Endothelial cell of umbilical vein (primary cell): ENCODE results near the gene TFAP2E. TPM values are rescaled to one million over a fixed set of nuclear protein-coding genes. Genes with fewer than 3 reads are reported as not detected.

Experiments
- BruUV-seq: library from RNA; stranded (reverse); fragments of 400-500 nt; replicated peaks from 2 replicates; lab custom pipeline; 2021; lab: Mats Ljungman, UMichigan
- CTCF ChIA-PET: fragments of 300-600, 350-600 bp; sonication (Branson Sonifier 250); formaldehyde crosslinking; loops from one replicate; lab custom pipeline; 2021; ENCODE audit warnings: antibody characterized with exemption, inconsistent platforms; lab: Charles Lee
- POLR2A ChIA-PET: fragments of 300-600, 350-600 bp; sonication (Branson Sonifier 250); formaldehyde crosslinking; loops from one replicate; lab custom pipeline; 2021; ENCODE audit warnings: antibody characterized with exemption, inconsistent platforms; lab: Charles Lee
- DNase-seq: peaks from one replicate; pipeline ENCODE4 v3.0.0-alpha.2; 2011; ENCODE audit warnings: low read depth, low spot score
- FAIRE-seq: peaks from 2 replicates; lab custom pipeline; 2011; peaks lifted over from hg19 to GRCh38; lab: Jason Lieb, UNC
- H2AFZ ChIP-seq: 2 replicates; pipeline ENCODE4 v1.6.0; 2012; ENCODE audit warnings: low read depth, low read length, control low read depth, inconsistent platforms
- H3K27ac ChIP-seq: 2 replicates; pipeline ENCODE4 v1.5.1; 2011; ENCODE audit warnings: low read depth, mild to moderate bottlenecking, control low read depth, low read length, moderate library complexity; ENCODE audit not compliant: insufficient read depth
- H3K27me3 ChIP-seq, 2 experiments: 2 replicates each; pipeline versions ENCODE4 v1.6.0 to v1.6.1; 2011; ENCODE audit warnings: low read length in 2 of 2, mixed read lengths in 1 of 2; ENCODE audit not compliant: control insufficient read depth in 2 of 2, insufficient read depth in 2 of 2
- H3K36me3 ChIP-seq, 2 experiments: 2 replicates in 1 of 2; 3 replicates in 1 of 2; pipeline ENCODE4 v1.5.1; 2011; ENCODE audit warnings: low read length in 2 of 2, mild to moderate bottlenecking in 1 of 2, moderate library complexity in 1 of 2; ENCODE audit not compliant: control insufficient read depth in 2 of 2, insufficient read depth in 2 of 2; ENCODE audit errors: extremely low read depth in 1 of 2
- H3K4me1 ChIP-seq: 3 replicates; pipeline ENCODE4 v1.5.1; 2011; ENCODE audit warnings: mild to moderate bottlenecking, low read length; ENCODE audit not compliant: control insufficient read depth, insufficient read depth; ENCODE audit errors: extremely low read depth
- H3K4me2 ChIP-seq: 2 replicates; pipeline ENCODE4 v1.6.1; 2011; ENCODE audit warnings: low read length, control low read depth, mixed read lengths; ENCODE audit not compliant: insufficient read depth
- H3K4me3 ChIP-seq, 3 experiments: fragments of 200-600 bp in 1 of 3; sonication (generic), shearing (Covaris generic) in 1 of 3; replicated peaks in 1 of 3; 2 replicates each; pipeline ENCODE4 v1.5.1; 2011 to 2016; ENCODE audit warnings: control low read depth in 3 of 3, low read length in 3 of 3, mild to moderate bottlenecking in 2 of 3, inconsistent platforms in 1 of 3, low read depth in 1 of 3, moderate library complexity in 1 of 3; ENCODE audit not compliant: insufficient read depth in 1 of 3
- H3K79me2 ChIP-seq: 2 replicates; pipeline ENCODE4 v1.6.0; 2012; ENCODE audit warnings: low read length, inconsistent platforms; ENCODE audit not compliant: control insufficient read depth, insufficient read depth
- H3K9ac ChIP-seq: replicated peaks from 2 replicates; pipeline ENCODE3; 2011; ENCODE audit warnings: low read length, control low read depth; ENCODE audit not compliant: insufficient read depth; ENCODE audit errors: extremely low read depth
- H3K9me1 ChIP-seq: replicated peaks from 3 replicates; pipeline ENCODE4 v1.6.0; 2011; ENCODE audit warnings: mild to moderate bottlenecking, low read length; ENCODE audit not compliant: control insufficient read depth, insufficient read depth; ENCODE audit errors: extremely low read depth
- H3K9me3 ChIP-seq: replicated peaks from 2 replicates; pipeline ENCODE4 v1.5.1; 2012; ENCODE audit warnings: low read length, inconsistent platforms; ENCODE audit not compliant: control insufficient read depth, insufficient read depth
- H4K20me1 ChIP-seq: replicated peaks from 2 replicates; pipeline ENCODE3; 2011; ENCODE audit warnings: mild to moderate bottlenecking, low read length; ENCODE audit not compliant: control insufficient read depth, insufficient read depth; ENCODE audit errors: extremely low read depth
- EZH2 ChIP-seq: IDR thresholded peaks from 2 replicates; pipeline ENCODE4 v1.6.1; 2012; ENCODE audit warnings: borderline replicate concordance, low read depth, mild to moderate bottlenecking, moderate library complexity, low read length, inconsistent platforms; ENCODE audit not compliant: severe bottlenecking
- FOS ChIP-seq: IDR thresholded peaks from 2 replicates; pipeline ENCODE4 v1.6.1; 2011; ENCODE audit warnings: mild to moderate bottlenecking, low read length, moderate library complexity, borderline replicate concordance; ENCODE audit not compliant: insufficient read depth
- GATA2 ChIP-seq: IDR thresholded peaks from 2 replicates; pipeline ENCODE4 v1.7.0; 2011; ENCODE audit warnings: low read depth, mild to moderate bottlenecking, moderate library complexity, mixed read lengths, low read length; ENCODE audit not compliant: insufficient read length, insufficient read depth
- JUN ChIP-seq: IDR thresholded peaks from 2 replicates; pipeline ENCODE4 v1.6.1; 2011; ENCODE audit warnings: borderline replicate concordance, low read depth; ENCODE audit not compliant: insufficient read length, insufficient read depth
- MYC ChIP-seq: IDR thresholded peaks from one replicate; pipeline ENCODE4 v1.6.1; 2011; ENCODE audit warnings: mild to moderate bottlenecking, low read depth, low read length
- POLR2A ChIP-seq: IDR thresholded peaks from 2 replicates; pipeline ENCODE4 v1.6.1; 2012; ENCODE audit warnings: low read depth, mild to moderate bottlenecking, control low read depth, low read length
- POLR2AphosphoS5 ChIP-seq: IDR thresholded peaks from 2 replicates; pipeline ENCODE4 v1.6.1; 2012; ENCODE audit warnings: low read depth, mild to moderate bottlenecking, control low read depth, low read length, moderate library complexity; ENCODE audit not compliant: insufficient read depth
- dilution Hi-C: fragments of 300-500 bp; cut with MboI; formaldehyde crosslinking; loops from one replicate; pipeline ENCODE4 v1.15.0; 2019; ENCODE audit warnings: low sequenced_read_pairs; ENCODE audit not compliant: extremely low pct_ligation_motif_present
- intact Hi-C: fragments of 100-400 bp; cut with micrococcal nuclease; formaldehyde crosslinking; loops from one replicate; pipeline ENCODE4 v1.10.0; 2022
- polyA plus RNA-seq, 4 experiments: library from polyadenylated mRNA; depleted of rRNA in 3 of 4; stranded (reverse) in 3 of 4; unstranded in 1 of 4; fragments of >200 nt; gene quantifications; 2 replicates each; pipeline versions ENCODE4 v1.2.1 to v1.2.3, GENCODE V29; 2011 to 2012; ENCODE audit warnings: missing spikeins in 1 of 4
- total RNA-seq: library from RNA; stranded (reverse); gene quantifications from 2 replicates; pipeline ENCODE4 v1.2.3, GENCODE V29; 2021
- TF ChIP-seq, protein P1 (sequence below), 2 donors: IDR thresholded peaks; 1 replicate in 1 of 2; 2 replicates in 1 of 2; pipeline ENCODE4 v1.5.1; 2011; ENCODE audit warnings: low read length in 2 of 2, mild to moderate bottlenecking in 2 of 2, moderate library complexity in 2 of 2, control low read depth in 1 of 2, inconsistent platforms in 1 of 2, low read depth in 1 of 2; ENCODE audit not compliant: insufficient read depth in 1 of 2; ENCODE audit errors: extremely low read depth in 1 of 2
- TF ChIP-seq, protein P2 (sequence below): IDR thresholded peaks from 2 replicates; pipeline ENCODE4 v1.6.1; 2011; ENCODE audit not compliant: insufficient read depth, insufficient read length

The TFAP2E gene
- total and polyA plus RNA-seq, 2 donors (not counting 3 experiments of a cell fraction or from before 2014, with no cell fraction given): 0.06 TPM; not detected in 1

DNA sequence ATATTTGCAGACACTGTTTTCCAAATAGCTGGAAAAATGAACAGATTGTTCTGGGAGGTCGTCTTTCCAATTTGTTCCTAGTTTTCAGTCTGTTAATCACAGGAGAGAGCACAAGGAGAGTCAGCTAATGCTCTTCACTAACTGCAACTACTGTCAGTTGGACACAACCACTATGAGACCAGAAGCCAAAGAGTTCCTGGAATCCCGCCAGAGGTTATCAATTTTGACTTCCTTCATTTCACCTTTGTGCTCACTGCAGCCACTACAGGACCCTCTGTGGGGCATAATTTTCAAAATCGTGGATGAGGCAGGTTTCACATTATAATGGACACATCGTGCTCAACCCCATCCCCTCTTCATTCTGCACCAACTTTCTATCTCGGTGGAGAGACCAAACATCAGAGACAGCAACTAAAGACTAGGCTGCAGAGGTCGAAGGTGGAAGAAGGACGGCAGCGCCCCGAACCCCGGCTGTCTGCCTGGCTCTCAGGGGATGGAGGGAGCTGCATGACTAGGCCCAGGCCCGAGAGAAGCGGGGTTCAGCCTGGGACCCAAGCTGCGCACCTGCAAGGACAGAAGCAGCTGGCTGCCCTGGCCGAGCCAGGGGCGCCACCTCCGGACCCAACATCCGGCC, 16.5 kb upstream of the TFAP2E start:
- peaks cover 6% of the 10 kb centered on the region for H3K4me1 ChIP-seq
- DNase-seq (no peak), FAIRE-seq (no peak)
- no peaks in the 10 kb centered on the region for H3K9me1 ChIP-seq
- no peaks in the 10 kb centered on the region for H4K20me1 ChIP-seq
- intact Hi-C loops: loop anchor here (1.0 to 10.0 kb wide), 4 partner anchors 50 to 364 kb away; partner anchors contain the start of gene SFPQ
- H2AFZ ChIP-seq: peak overlapping the region; percentile 73
- ChIA-PET CTCF (interaction anchor here (1.6 to 8.5 kb wide), 3 partner anchors 8 to 104 kb away, joined by 9 to 155 read pairs (median 10); no protein-coding TSS in a partner anchor), POLR2A (interaction anchor here (2.3 kb wide), 1 partner anchor 104 kb away, joined by 15 read pairs; no protein-coding TSS in a partner anchor)
- dilution Hi-C loops: no loop called here
- H3K4me2 ChIP-seq: peak overlapping the region; percentile 93
- no peak for TF ChIP-seq MYC
- TF ChIP-seq, protein P1, sequence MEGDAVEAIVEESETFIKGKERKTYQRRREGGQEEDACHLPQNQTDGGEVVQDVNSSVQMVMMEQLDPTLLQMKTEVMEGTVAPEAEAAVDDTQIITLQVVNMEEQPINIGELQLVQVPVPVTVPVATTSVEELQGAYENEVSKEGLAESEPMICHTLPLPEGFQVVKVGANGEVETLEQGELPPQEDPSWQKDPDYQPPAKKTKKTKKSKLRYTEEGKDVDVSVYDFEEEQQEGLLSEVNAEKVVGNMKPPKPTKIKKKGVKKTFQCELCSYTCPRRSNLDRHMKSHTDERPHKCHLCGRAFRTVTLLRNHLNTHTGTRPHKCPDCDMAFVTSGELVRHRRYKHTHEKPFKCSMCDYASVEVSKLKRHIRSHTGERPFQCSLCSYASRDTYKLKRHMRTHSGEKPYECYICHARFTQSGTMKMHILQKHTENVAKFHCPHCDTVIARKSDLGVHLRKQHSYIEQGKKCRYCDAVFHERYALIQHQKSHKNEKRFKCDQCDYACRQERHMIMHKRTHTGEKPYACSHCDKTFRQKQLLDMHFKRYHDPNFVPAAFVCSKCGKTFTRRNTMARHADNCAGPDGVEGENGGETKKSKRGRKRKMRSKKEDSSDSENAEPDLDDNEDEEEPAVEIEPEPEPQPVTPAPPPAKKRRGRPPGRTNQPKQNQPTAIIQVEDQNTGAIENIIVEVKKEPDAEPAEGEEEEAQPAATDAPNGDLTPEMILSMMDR (IDR thresholded peaks at IDR 0.05; ENCODE audit: extremely low read depth in 1 of 2, insufficient read depth in 1 of 2, low read depth in 1 of 2, low read length in 2 of 2): no peak
- TF ChIP-seq EZH2: no peak
- no peak for TF ChIP-seq POLR2AphosphoS5
- TF ChIP-seq POLR2A: no peak
- no peak for TF ChIP-seq GATA2
- no peak for TF ChIP-seq FOS
- no peak for TF ChIP-seq JUN
- TF ChIP-seq, protein P2, sequence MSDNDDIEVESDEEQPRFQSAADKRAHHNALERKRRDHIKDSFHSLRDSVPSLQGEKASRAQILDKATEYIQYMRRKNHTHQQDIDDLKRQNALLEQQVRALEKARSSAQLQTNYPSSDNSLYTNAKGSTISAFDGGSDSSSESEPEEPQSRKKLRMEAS: no peak
- H3K27ac ChIP-seq: peak overlapping the region; percentile 65
- H3K79me2 ChIP-seq: peaks cover 13% of the 10 kb centered on the region
- no peaks in the 10 kb centered on the region for H3K27me3 ChIP-seq
- peak overlapping the region; percentile 74 for H3K9ac ChIP-seq
- TSS peak; percentile 27 for BruUV-seq
- H3K4me3 ChIP-seq: peak overlapping the region; percentile 46 to 59 (median 53)
- H3K36me3 ChIP-seq: no peaks in the 10 kb centered on the region
- no peaks in the 10 kb centered on the region for H3K9me3 ChIP-seq
